GM12892 (cell line): ENCODE data around the gene LATS2.

ENCODE experiments used
- POLR2AphosphoS5 ChIP-seq: IDR thresholded peaks from 2 replicates; pipeline ENCODE4 v1.6.1; 2011; ENCODE audit warnings: low read depth, low read length, control low read depth
- TAF1 ChIP-seq: IDR thresholded peaks from 2 replicates; pipeline ENCODE4 v1.6.1; 2011; ENCODE audit warnings: low read depth, mild to moderate bottlenecking, control low read depth, low read length, borderline replicate concordance

- TF ChIP-seq POLR2AphosphoS5: no peak
- TF ChIP-seq TAF1: no peak
Measured at GRCh38 chr13:21005193-21005592, 56.2 kb downstream of the LATS2 start.
